ENCODE data around the gene SCN1A.
A peak's percentile ranks its signal among the peaks of the same experiment; 100 is the strongest.
"Not testable (repeated sequence)": the region's sequence is repeated elsewhere in the genome, so short reads cannot be mapped to it uniquely, and the experiment has no call there.

The SCN1A gene

GRCh38 chr2:166135152-166135848 is 7.5 kb upstream of the SCN1A start:
- no peak for DNase-seq (ENCODE audit: low spot score)

- DNase-seq (ENCODE audit: low spot score): no peak
These were observed 6.7 kb upstream of the SCN1A start for GRCh38 chr2:166134252-166135151.

- no peak for DNase-seq (ENCODE audit: low spot score)
These were observed 5.8 kb upstream of the SCN1A start for GRCh38 chr2:166133653-166134052.

GRCh38 chr2:166128156-166128505 is 311 bp upstream of the SCN1A start:
- no peak for DNase-seq (ENCODE audit: low spot score)

- DNase-seq (ENCODE audit: low spot score): no peak
These were observed 1.7 kb downstream of the SCN1A start for GRCh38 chr2:166126007-166126639.

GRCh38 chr2:166125557-166125956 is 2.3 kb downstream of the SCN1A start:
- DNase-seq (ENCODE audit: low spot score): no peak

GRCh38 chr2:166118180-166118579 is 9.6 kb downstream of the SCN1A start:
- DNase-seq (ENCODE audit: low spot score): no peak

- no peak for DNase-seq (ENCODE audit: low spot score)
These were observed 10.3 kb downstream of the SCN1A start for GRCh38 chr2:166117491-166117890.

GRCh38 chr2:166115589-166115988 is 12.2 kb downstream of the SCN1A start:
- DNase-seq (ENCODE audit: low spot score): no peak

GRCh38 chr2:166112193-166112605 is 15.6 kb downstream of the SCN1A start:
- no peak for DNase-seq (ENCODE audit: low spot score)

GRCh38 chr2:166106431-166107015 is 21.3 kb downstream of the SCN1A start:
- DNase-seq (ENCODE audit: low spot score): no peak

- DNase-seq (ENCODE audit: low spot score): no peak
These were observed 23.0 kb downstream of the SCN1A start for GRCh38 chr2:166104773-166105172.

GRCh38 chr2:166104084-166104483 is 23.7 kb downstream of the SCN1A start:
- DNase-seq (ENCODE audit: low spot score): no peak

- DNase-seq (ENCODE audit: low spot score): not testable (repeated sequence)
These were observed 24.5 kb downstream of the SCN1A start for GRCh38 chr2:166103277-166103676.

- DNase-seq (ENCODE audit: low spot score): no peak
These were observed 33.5 kb downstream of the SCN1A start for GRCh38 chr2:166094325-166094724.

- peak; percentile 20 for DNase-seq (ENCODE audit: low spot score)
These were observed 34.9 kb downstream of the SCN1A start for GRCh38 chr2:166092889-166093288.

GRCh38 chr2:166091439-166091838 is 36.4 kb downstream of the SCN1A start:
- no peak for DNase-seq (ENCODE audit: low spot score)

GRCh38 chr2:166090908-166091307 is 36.9 kb downstream of the SCN1A start:
- no peak for DNase-seq (ENCODE audit: low spot score)

- no peak for DNase-seq (ENCODE audit: low spot score)
These were observed 37.5 kb downstream of the SCN1A start for GRCh38 chr2:166090346-166090745.

- no peak for DNase-seq (ENCODE audit: low spot score)
These were observed 39.2 kb downstream of the SCN1A start for GRCh38 chr2:166088634-166089033.

GRCh38 chr2:166084301-166084700 is 43.5 kb downstream of the SCN1A start:
- DNase-seq (ENCODE audit: low spot score): no peak

GRCh38 chr2:166082736-166083135 is 45.1 kb downstream of the SCN1A start:
- DNase-seq (ENCODE audit: low spot score): no peak

- no peak for DNase-seq (ENCODE audit: low spot score)
These were observed 46.0 kb downstream of the SCN1A start for GRCh38 chr2:166081852-166082251.
